H9 (cell line): ENCODE results near the gene GALT. TPM values are rescaled to one million over a fixed set of nuclear protein-coding genes. Genes with fewer than 3 reads are reported as not detected.

Experiments
- DNase-seq: peaks from one replicate; pipeline ENCODE4 v3.0.0-alpha.2; 2017
- H2AFZ ChIP-seq: one replicate; pipeline ENCODE4 v1.6.1; 2013; ENCODE audit warnings: mild to moderate bottlenecking, low read length, control low read depth, moderate library complexity
- H2AK5ac ChIP-seq: 2 replicates; pipeline ENCODE4 v1.6.1; 2013; ENCODE audit warnings: low read length, control low read depth, mixed read lengths; ENCODE audit not compliant: insufficient read length
- H2BK120ac ChIP-seq: one replicate; pipeline ENCODE4 v1.6.1; 2013; ENCODE audit warnings: low read depth, mild to moderate bottlenecking, low read length, control low read depth, inconsistent platforms; ENCODE audit not compliant: poor library complexity, severe bottlenecking
- H2BK12ac ChIP-seq: 2 replicates; pipeline ENCODE4 v1.6.1; 2013; ENCODE audit warnings: low read length, control low read depth, mixed read lengths, low read depth; ENCODE audit not compliant: insufficient read length
- H2BK15ac ChIP-seq: 2 replicates; pipeline ENCODE4 v1.6.1; 2013; ENCODE audit warnings: low read depth, low read length, control low read depth
- H2BK20ac ChIP-seq: one replicate; pipeline ENCODE4 v1.6.1; 2013; ENCODE audit warnings: low read depth, mild to moderate bottlenecking, low read length, control low read depth, inconsistent platforms; ENCODE audit not compliant: poor library complexity, severe bottlenecking
- H2BK5ac ChIP-seq: 2 replicates; pipeline ENCODE4 v1.6.1; 2013; ENCODE audit warnings: low read length, control low read depth, mixed read lengths; ENCODE audit not compliant: insufficient read length
- H3K14ac ChIP-seq: 2 replicates; pipeline ENCODE4 v1.6.1; 2013; ENCODE audit warnings: low read length, control low read depth; ENCODE audit not compliant: insufficient read depth
- H3K18ac ChIP-seq: 2 replicates; pipeline ENCODE4 v1.6.1; 2013; ENCODE audit warnings: low read depth, mild to moderate bottlenecking, mixed read lengths, low read length, control low read depth; ENCODE audit not compliant: insufficient read length
- H3K23ac ChIP-seq: 2 replicates; pipeline ENCODE4 v1.6.1; 2013; ENCODE audit warnings: low read length, control low read depth, mixed read lengths, low read depth; ENCODE audit not compliant: insufficient read length
- H3K23me2 ChIP-seq: 2 replicates; pipeline ENCODE4 v1.6.1; 2013; ENCODE audit warnings: low read depth, mild to moderate bottlenecking, mixed read lengths, low read length, control low read depth; ENCODE audit not compliant: insufficient read length, poor library complexity, severe bottlenecking
- H3K27ac ChIP-seq: 2 replicates; pipeline ENCODE4 v1.5.1; 2013; ENCODE audit warnings: low read length, control low read depth, mixed read lengths, low read depth; ENCODE audit not compliant: insufficient read length
- H3K27me3 ChIP-seq: 2 replicates; pipeline ENCODE4 v1.6.1; 2013; ENCODE audit warnings: low read length, control low read depth, inconsistent platforms; ENCODE audit not compliant: insufficient read depth
- H3K4ac ChIP-seq: 2 replicates; pipeline ENCODE4 v1.6.1; 2013; ENCODE audit warnings: low read depth, mild to moderate bottlenecking, control low read depth, inconsistent platforms, low read length, moderate library complexity
- H3K4me1 ChIP-seq: 2 replicates; pipeline ENCODE4 v1.6.1; 2013; ENCODE audit warnings: low read length, control low read depth, inconsistent platforms; ENCODE audit not compliant: insufficient read depth
- H3K4me2 ChIP-seq: 2 replicates; pipeline ENCODE4 v1.6.1; 2013; ENCODE audit warnings: low read length, control low read depth, mixed read lengths; ENCODE audit not compliant: insufficient read length, insufficient read depth
- H3K56ac ChIP-seq: 2 replicates; pipeline ENCODE4 v1.6.1; 2013; ENCODE audit warnings: low read depth, mild to moderate bottlenecking, mixed read lengths, low read length, control low read depth; ENCODE audit not compliant: insufficient read length
- H3K79me1 ChIP-seq: 2 replicates; pipeline ENCODE4 v1.6.1; 2013; ENCODE audit warnings: low read depth, mild to moderate bottlenecking, moderate library complexity, low read length, control low read depth, inconsistent platforms; ENCODE audit not compliant: insufficient read depth, poor library complexity, severe bottlenecking
- H3K79me2 ChIP-seq: 2 replicates; pipeline ENCODE4 v1.6.1; 2013; ENCODE audit warnings: low read length, control low read depth, inconsistent platforms; ENCODE audit not compliant: insufficient read depth
- H3K9ac ChIP-seq: 2 replicates; pipeline ENCODE4 v1.6.1; 2013; ENCODE audit warnings: low read length, control low read depth, mixed read lengths; ENCODE audit not compliant: insufficient read length; ENCODE audit errors: extremely low read depth
- H3K9me3 ChIP-seq: one replicate; pipeline ENCODE4 v1.6.1; 2013; ENCODE audit warnings: low read depth, low read length, inconsistent platforms; ENCODE audit not compliant: control insufficient read depth
- H3T11ph ChIP-seq: one replicate; pipeline ENCODE4 v1.6.1; 2013; ENCODE audit warnings: mild to moderate bottlenecking, low read length, control low read depth, inconsistent platforms
- H4K20me1 ChIP-seq: one replicate; pipeline ENCODE4 v1.6.1; 2013; ENCODE audit not compliant: control insufficient read depth, insufficient read length, insufficient read depth
- H4K5ac ChIP-seq: 2 replicates; pipeline ENCODE4 v1.6.1; 2013; ENCODE audit warnings: low read depth, mild to moderate bottlenecking, mixed read lengths, low read length, control low read depth; ENCODE audit not compliant: insufficient read length
- H4K8ac ChIP-seq: replicated peaks from 2 replicates; pipeline ENCODE4 v1.6.1; 2013; ENCODE audit warnings: low read length, control low read depth, mixed read lengths, low read depth; ENCODE audit not compliant: insufficient read length
- H4K91ac ChIP-seq: 2 replicates; pipeline ENCODE4 v1.6.1; 2013; ENCODE audit warnings: low read depth, mild to moderate bottlenecking, moderate library complexity, mixed read lengths, low read length, control low read depth; ENCODE audit not compliant: insufficient read length
- H3K27ac Mint-ChIP-seq, 3 experiments: 2 replicates in 2 of 3; 3 replicates in 1 of 3; pipeline ENCODE4 v1.8.0; 2020 to 2021; ENCODE audit warnings: mixed read lengths in 3 of 3, mild to moderate bottlenecking in 1 of 3, moderate library complexity in 1 of 3
- H3K27me3 Mint-ChIP-seq: 2 replicates; pipeline ENCODE4 v1.8.0; 2021; ENCODE audit warnings: low read depth, mild to moderate bottlenecking, moderate library complexity, mixed read lengths
- H3K36me3 Mint-ChIP-seq, 3 experiments: 2 replicates in 2 of 3; 3 replicates in 1 of 3; pipeline ENCODE4 v1.8.0; 2020 to 2021; ENCODE audit warnings: low read depth in 3 of 3, mixed read lengths in 3 of 3; ENCODE audit not compliant: insufficient read depth in 1 of 3
- H3K4me1 Mint-ChIP-seq, 2 experiments: 2 replicates each; pipeline ENCODE4 v1.8.0; 2020; ENCODE audit warnings: mixed read lengths in 2 of 2
- H3K4me3 Mint-ChIP-seq, 2 experiments: 2 replicates in 1 of 2; 3 replicates in 1 of 2; pipeline ENCODE4 v1.8.0; 2020 to 2021; ENCODE audit warnings: mild to moderate bottlenecking in 2 of 2, mixed read lengths in 2 of 2, moderate library complexity in 1 of 2
- H3K9me3 Mint-ChIP-seq, 2 experiments: 2 replicates in 1 of 2; 3 replicates in 1 of 2; pipeline ENCODE4 v1.8.0; 2020; ENCODE audit warnings: mild to moderate bottlenecking in 2 of 2, mixed read lengths in 2 of 2, moderate library complexity in 1 of 2
- WGBS: extraction: QIAGEN DNeasy Blood & Tissue Kit; methylation state at CpG from one replicate; pipeline ENCODE4 v1.1.7; 2013; ENCODE audit warnings: missing lambda C conversion rate, low lambda C conversion rate, mixed read lengths; ENCODE audit not compliant: insufficient read length; ENCODE audit errors: extremely low coverage; 5-methylcytosine and 5-hydroxymethylcytosine counted together
- total RNA-seq: library from RNA; stranded (reverse); gene quantifications from 2 replicates; pipeline ENCODE4 v1.2.1, GENCODE V29; 2021
- TF ChIP-seq, protein P1 (sequence below): fragments of 200-600 bp; sonication (generic); conservative IDR thresholded peaks from 3 replicates; pipeline ENCODE4 v1.8.0; 2021; ENCODE audit warnings: antibody characterized with exemption, mild to moderate bottlenecking

GALT gene
- total RNA-seq, 1 experiment from 2014 or later: 41.5 TPM

DNA sequence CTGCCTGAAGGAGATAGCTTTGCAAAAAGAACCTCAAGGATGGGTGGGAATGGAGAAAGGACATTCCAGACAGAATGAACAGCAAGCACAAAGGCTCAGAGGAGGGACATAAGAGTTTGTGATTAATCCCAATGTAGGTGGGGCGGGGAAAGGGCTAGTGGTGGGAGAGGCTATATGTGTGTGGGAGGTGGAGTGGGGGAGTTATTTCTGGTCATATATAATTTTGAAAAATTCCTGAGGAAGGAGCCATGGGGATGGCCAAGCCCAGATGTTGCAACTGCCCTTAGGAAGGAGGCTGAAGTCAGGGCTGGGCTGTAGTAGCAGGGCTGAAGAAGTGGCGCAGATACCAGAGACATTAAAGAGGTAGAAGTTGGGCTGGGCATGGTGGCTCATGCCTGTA, 29.4 kb downstream of the GALT start:
- H3K27ac Mint-ChIP-seq: no peak overlapping the region; a peak in 1 of 7 replicates
- Histone ChIP-seq H3K27me3 (no peaks in the 10 kb centered on the region), H2BK5ac (no peak overlapping the region), H3K4ac (no peak overlapping the region), H4K5ac (no peak overlapping the region), H3K27ac (no peak overlapping the region), H3K23ac (no peak overlapping the region), H3K9ac (no peak overlapping the region), H3T11ph (no peak overlapping the region), H2BK12ac (no peak overlapping the region), H3K79me1 (no peaks in the 10 kb centered on the region), H3K4me2 (no peak overlapping the region), H2AK5ac (no peak overlapping the region), H2AFZ (no peak overlapping the region), H4K20me1 (no peaks in the 10 kb centered on the region), H3K18ac (no peak overlapping the region), H3K56ac (no peak overlapping the region), H2BK120ac (no peak overlapping the region), H2BK20ac (no peak overlapping the region), H3K23me2 (no peaks in the 10 kb centered on the region), H3K9me3 (no peaks in the 10 kb centered on the region), H4K8ac (no peak overlapping the region), H3K79me2 (no peaks in the 10 kb centered on the region), H3K4me1 (no peaks in the 10 kb centered on the region), H4K91ac (no peak overlapping the region), H3K14ac (no peak overlapping the region), H2BK15ac (no peak overlapping the region)
- H3K27me3 Mint-ChIP-seq: no peaks in the 10 kb centered on the region
- peaks cover 7% of the 10 kb centered on the region in 2 experiments for H3K4me1 Mint-ChIP-seq
- no peaks in the 10 kb centered on the region; a peak in 1 of 7 replicates for H3K36me3 Mint-ChIP-seq
- H3K4me3 Mint-ChIP-seq: no peak overlapping the region
- H3K9me3 Mint-ChIP-seq: no peaks in the 10 kb centered on the region; a peak in 1 of 5 replicates
- DNase-seq: no peak
- TF ChIP-seq, protein P1, sequence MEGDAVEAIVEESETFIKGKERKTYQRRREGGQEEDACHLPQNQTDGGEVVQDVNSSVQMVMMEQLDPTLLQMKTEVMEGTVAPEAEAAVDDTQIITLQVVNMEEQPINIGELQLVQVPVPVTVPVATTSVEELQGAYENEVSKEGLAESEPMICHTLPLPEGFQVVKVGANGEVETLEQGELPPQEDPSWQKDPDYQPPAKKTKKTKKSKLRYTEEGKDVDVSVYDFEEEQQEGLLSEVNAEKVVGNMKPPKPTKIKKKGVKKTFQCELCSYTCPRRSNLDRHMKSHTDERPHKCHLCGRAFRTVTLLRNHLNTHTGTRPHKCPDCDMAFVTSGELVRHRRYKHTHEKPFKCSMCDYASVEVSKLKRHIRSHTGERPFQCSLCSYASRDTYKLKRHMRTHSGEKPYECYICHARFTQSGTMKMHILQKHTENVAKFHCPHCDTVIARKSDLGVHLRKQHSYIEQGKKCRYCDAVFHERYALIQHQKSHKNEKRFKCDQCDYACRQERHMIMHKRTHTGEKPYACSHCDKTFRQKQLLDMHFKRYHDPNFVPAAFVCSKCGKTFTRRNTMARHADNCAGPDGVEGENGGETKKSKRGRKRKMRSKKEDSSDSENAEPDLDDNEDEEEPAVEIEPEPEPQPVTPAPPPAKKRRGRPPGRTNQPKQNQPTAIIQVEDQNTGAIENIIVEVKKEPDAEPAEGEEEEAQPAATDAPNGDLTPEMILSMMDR: no peak
- WGBS: no CpG with 5 or more reads among the region's 2 CpGs
